Measurements from ENCODE around the gene GNG7.
"Not testable (repeated sequence)": the region's sequence is repeated elsewhere in the genome, so short reads cannot be mapped to it uniquely, and the experiment has no call there.

The GNG7 gene

DNA sequence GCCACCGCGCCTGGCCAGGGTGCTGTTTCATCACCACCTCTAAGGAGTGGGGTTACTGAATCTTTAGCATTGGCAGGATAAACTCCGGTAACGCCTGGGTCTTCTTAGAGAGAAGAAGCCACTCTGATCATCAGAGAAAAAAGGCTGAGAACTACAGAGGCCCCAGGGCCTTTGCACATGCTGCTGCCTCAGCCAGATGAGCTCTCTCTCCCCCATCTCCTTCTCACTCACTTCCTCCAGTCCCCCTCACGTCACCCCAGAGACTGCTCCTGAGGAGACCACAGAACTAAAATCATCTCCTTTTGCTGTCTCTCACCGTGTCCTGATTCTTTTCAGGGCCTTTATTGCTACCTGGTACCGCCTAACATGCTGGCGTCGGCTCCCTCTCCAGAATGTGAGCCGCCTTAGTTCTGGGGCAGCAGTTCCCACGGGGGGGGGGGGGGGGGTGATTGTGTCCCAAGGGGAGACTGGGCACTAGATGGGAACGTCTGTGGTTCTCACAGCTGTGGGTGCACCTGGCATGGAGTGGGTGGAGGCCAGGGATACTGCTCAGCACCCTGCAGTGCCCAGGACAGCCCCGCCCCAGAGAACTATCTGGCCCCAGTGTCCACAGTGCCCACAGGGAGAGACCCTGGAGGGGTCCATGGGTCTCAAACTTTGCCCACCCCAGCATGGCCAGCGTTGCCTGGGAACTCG lies 23.8 kb upstream of the GNG7 start:
- DNase-seq, result no peak

DNA sequence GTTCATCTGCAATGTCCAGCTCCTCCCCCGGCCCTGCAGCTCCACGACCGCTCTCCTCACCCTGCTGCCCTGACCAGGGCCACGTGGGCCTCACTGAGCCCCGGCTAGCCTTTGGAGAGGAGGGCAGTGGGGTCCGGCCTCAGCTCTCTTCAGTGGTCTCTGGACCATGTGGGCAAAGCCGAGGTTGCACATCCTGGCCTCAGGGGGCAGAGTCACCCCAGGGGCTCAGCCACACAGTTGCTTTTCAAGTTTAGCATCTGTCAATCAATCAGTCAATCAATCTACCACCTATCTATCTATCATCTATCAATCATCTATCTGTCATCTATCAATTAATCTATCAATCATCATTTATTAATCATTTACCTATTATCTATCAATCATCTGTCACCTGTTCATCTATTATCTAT lies 21.7 kb upstream of the GNG7 start:
- no peak for DNase-seq

GRCh38 chr19:2723747-2724146 lies 21.3 kb upstream of the GNG7 start:
- DNase-seq, result no peak

DNA sequence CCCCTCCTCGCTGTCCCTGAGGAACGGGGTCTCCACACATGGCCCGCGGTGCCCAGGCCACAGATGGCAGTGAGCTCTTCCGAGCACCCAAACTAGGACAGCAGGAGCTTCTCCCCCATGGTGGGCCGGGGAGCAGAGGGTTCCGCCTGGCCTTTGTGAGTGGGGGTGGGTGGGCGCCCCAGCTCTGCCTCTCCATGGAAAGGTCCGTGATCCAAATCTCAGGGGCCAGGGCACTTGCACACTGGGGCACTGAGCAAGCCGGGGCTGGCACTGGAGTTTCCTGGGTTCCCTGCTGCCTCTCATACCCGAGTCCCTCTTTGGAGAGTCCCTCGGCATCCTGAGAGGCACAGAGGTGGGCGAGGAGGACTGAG lies 20.8 kb upstream of the GNG7 start:
- no peak for DNase-seq

DNA sequence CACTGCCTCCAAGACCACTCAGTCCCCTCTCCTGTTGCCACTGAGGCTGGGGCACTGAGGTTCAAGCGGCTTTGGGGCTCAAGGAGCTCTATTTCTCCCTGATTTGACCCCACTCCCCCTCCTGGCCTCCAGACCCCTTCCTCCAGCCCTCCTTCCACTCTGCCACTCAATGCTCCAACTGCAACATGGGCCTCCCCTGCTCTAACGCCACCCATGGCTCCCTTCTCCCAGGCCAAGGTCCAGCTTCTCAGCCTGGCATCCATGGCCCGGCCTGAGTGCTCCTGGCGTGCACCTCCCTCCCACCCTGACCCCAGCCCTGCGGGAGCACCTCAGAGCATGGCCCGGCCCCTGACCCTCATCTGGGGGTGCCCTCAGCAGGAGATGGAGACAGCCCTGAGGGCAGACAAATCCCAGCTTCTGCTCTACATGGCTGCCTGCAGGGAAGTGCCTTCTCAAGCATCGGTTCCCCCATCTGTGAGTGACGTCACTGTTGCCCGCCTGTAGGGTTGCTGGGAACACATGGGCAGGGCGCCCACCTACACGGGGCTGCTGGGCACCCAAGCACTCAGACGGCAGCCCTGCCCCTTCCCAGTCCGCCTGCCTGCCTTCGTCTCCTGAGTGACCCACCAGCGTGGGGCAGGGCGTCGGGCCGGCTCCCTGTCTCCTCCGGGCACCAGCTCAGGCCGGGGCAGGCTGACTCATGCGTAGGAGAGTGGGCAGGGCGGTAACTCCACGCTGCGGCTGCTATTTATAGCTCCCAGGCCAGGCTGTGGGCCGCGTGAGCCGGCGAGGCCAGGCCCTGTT lies 20.2 kb upstream of the GNG7 start:
- peak; percentile 75 to 89 for DNase-seq

- DNase-seq, result no peak
Measured at GRCh38 chr19:2721570-2722540, 19.4 kb upstream of the GNG7 start.

DNA sequence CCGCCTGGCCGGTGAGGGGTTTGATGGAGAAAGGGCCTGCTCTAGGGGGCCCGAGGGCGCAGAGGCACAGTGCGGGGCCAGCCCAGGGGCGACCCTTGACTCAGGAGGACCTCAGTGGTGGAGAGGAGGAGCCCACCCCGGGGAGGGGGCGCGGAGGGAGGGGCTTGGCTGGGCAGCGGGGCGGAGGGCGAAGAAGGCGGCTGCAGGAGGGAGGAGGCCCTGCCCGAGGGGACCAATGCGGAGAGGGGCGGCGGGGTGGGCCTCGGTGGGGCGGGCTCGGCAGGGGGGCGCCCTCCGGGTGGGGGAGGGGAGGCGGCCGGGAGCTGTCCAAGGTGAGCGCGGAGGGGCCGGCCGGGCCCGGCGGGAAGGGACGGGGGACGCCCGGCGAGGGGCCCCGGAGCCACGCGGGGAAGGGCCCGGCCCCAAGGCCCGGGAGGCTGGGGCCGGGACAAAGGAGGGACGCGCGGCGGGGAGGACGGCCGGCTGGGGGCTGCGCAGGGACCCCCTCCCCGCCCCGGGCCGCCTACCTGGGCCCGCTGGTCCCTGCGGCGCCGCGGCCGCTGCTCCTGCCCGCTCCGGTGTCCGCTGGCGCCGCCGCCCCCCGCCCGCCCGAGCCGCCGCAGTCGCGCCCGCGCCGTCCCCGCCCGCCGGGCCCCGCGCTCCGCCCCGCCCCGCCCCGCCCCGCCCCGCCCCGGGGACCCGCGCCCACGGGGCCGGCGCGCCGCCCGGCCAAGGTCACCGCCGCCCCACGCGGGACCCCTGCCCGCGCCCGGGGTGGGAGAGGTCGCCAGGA lies 18.5 kb upstream of the GNG7 start, which contains the start of gene DIRAS1:
DIRAS1 (minus strand) TSS at position 596 of the 793 bp plus-strand sequence. CDS start 3,566 bp downstream, outside the sequence.
- no peak for DNase-seq

DNA sequence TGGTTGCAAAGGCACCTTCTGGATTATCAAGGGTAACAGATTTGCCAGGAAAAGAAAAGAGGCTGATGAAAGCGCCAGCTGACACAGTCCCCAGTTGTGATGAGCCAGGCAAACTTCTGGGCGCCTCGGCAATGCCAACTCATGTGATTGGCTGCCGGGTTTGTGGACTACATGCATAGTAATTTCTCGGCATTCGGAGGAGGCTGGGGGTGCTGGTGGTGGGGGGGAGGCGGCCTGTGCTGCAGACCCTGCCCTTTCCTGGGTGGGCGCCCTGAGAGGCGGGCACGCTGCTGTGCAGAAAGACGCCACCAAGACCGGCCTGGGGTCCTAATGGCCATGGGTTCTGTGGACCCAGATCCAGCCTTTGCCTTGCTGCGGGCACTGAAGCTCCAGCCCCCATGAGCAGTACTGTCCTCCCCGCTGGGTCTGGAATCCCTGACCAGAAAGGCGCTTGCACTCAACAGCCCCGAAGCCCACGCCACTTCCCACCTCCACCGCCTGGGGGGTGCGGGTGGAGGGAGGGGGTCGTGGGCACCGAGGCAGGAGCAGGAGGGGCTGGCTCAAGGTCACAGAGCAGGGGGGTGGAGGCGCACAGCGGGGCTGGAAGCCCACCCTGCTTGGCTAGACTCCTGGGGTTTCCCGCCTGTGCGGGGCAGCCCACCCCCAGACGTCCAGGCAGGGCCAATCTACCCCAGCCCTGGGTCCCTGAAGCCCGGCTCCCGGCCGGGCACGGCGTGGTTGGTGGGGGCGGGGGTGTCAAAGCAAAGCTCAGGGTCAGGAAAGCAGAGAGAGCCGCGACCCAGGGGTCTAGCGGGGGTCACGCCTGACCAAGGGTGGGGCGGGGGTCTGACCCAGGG lies 17.7 kb upstream of the GNG7 start:
- no peak for DNase-seq

DNA sequence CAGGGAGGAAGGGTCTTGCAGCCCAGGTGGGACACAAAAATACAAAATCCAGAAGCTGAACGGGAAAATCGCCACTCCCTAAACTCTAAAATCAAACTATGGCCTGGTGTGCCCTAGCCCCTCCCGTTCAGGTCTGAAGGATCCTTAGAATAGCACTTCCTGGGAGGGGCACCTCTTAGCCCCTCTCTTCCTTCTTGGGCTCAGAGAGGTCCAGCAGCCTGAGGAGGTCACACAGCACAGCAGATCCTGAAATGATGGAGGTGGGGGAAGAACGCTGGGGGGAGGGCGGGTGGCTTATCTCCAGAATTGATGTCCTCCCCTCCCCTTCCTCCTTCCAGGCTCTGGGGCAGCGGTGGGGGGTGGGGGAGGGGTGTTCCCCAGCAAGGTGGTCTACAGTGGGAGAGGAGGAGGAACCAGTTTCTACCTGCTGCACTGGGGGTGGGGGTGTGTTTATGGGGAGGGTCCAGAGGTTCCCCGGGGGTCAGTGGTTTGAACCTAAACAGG lies 16.8 kb upstream of the GNG7 start:
- DNase-seq, result no peak

- DNase-seq, result no peak
Measured at GRCh38 chr19:2717638-2718541, 15.4 kb upstream of the GNG7 start.

GRCh38 chr19:2716722-2717637 lies 14.5 kb upstream of the GNG7 start:
- no peak for DNase-seq

- no peak for DNase-seq
Measured at GRCh38 chr19:2716275-2716650, 13.8 kb upstream of the GNG7 start.

GRCh38 chr19:2715470-2716274 lies 13.2 kb upstream of the GNG7 start:
- no peak for DNase-seq

- no peak for DNase-seq
Measured at GRCh38 chr19:2714531-2715269, 12.2 kb upstream of the GNG7 start.

- not testable (repeated sequence) for DNase-seq
Measured at GRCh38 chr19:2714102-2714501, 11.6 kb upstream of the GNG7 start.

DNA sequence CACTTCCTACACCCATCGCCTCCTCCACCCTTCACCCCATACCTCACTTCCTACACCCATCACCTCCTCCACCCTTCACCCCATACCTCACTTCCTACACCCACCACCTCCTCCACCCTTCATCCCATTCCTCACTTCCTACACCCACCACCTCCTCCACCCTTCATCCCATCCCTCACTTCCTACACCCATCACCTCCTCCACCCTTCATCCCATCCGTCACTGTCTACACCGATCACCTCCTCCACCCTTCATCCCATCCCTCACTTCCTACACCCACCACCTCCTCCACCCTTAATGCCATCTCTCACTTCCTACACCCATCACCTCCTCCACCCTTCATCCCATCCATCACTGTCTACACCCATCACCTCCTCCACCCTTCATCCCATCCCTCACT lies 10.7 kb upstream of the GNG7 start:
- DNase-seq, result not testable (repeated sequence)

DNA sequence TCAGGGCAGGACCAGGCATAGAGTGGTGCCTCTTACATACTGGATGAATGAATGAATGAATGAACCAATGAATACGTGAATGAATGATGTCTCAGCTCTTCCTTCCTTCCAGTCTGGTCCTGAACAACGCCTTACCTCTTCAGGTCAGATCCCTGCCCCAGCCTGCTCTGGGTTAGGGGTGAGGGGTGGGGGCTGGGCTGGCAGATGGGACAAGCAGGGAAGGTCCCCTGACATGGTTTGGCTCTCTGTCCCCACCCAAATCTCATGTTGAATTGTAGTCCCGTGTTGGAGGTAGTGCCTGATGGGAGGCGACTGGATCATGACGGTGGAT lies 9.3 kb upstream of the GNG7 start:
- no peak for DNase-seq

Measured in inflammatory macrophage treated with lipopolysaccharide for 1 hour (primary cell).